ENCODE measurements around the gene DCAF6. TPM values are rescaled to one million over a fixed set of nuclear protein-coding genes. Genes with fewer than 3 reads are reported as not detected.

Gene DCAF6
- total and polyA plus RNA-seq, 4 donors, result 33.5 to 105 (median 71.1) TPM

DNA sequence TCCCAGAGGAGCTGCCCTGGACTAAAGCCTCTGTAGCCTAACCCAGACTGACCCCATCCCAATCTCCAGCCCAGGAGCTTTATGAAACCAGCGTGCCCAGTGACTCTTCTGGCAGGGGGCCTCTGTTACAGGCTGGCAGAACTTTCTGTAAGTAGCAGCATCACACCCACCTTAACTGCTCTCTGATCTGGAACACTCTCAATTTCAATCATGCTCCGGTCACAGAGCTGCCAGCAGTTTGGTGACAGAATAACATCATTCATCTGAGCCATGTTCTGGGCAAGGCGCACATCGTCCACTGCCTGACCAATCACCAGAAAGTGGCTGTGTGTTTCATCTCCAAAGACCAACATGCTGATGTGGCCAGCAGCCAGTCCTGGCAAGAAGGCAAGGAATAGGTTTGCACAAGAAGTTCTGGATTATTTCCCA, 37.2 kb upstream of the DCAF6 start (continued):
- peak; percentile 12 for TF ChIP-seq REST (IDR thresholded peaks at IDR 0.05)

GRCh38 chr1:167900907-167901306, 35.6 kb upstream of the DCAF6 start:
- Histone ChIP-seq H3K4me1 (ENCODE audit: control insufficient read depth in 4 of 4, insufficient read depth in 4 of 4, low read length in 3 of 4) (peaks cover 4 to 31% (median 16%) of the 10 kb centered on the region in 4 donors), H3K9me3 (ENCODE audit: control insufficient read depth in 4 of 4, low read length in 3 of 4) (no peaks in the 10 kb centered on the region), H3K27me3 (ENCODE audit: control insufficient read depth in 4 of 4, insufficient read depth in 4 of 4, low read length in 3 of 4) (no peaks in the 10 kb centered on the region), H3K9ac (ENCODE audit: low read depth in 1 of 2, low read length in 2 of 2) (no peak overlapping the region), H3K36me3 (ENCODE audit: control insufficient read depth in 4 of 4, insufficient read depth in 3 of 4, low read depth in 1 of 4, low read length in 3 of 4) (no peaks in the 10 kb centered on the region), H3K4me3 (ENCODE audit: low read depth in 1 of 3, low read length in 3 of 3) (no peak overlapping the region), H3K27ac (ENCODE audit: low read depth in 1 of 2, low read length in 2 of 2) (no peak overlapping the region)
- WGBS, result 89% methylated on average over 4 of the region's 4 CpGs
- TF ChIP-seq, protein P1, sequence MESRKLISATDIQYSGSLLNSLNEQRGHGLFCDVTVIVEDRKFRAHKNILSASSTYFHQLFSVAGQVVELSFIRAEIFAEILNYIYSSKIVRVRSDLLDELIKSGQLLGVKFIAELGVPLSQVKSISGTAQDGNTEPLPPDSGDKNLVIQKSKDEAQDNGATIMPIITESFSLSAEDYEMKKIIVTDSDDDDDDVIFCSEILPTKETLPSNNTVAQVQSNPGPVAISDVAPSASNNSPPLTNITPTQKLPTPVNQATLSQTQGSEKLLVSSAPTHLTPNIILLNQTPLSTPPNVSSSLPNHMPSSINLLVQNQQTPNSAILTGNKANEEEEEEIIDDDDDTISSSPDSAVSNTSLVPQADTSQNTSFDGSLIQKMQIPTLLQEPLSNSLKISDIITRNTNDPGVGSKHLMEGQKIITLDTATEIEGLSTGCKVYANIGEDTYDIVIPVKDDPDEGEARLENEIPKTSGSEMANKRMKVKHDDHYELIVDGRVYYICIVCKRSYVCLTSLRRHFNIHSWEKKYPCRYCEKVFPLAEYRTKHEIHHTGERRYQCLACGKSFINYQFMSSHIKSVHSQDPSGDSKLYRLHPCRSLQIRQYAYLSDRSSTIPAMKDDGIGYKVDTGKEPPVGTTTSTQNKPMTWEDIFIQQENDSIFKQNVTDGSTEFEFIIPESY (IDR thresholded peaks at IDR 0.05), result no peak
- TF ChIP-seq NR2F2 (IDR thresholded peaks at IDR 0.05), result no peak
- no peak for TF ChIP-seq SP1 (IDR thresholded peaks at IDR 0.05)
- TF ChIP-seq GABPA (IDR thresholded peaks at IDR 0.05 in 1 of 2, conservative IDR thresholded peaks at IDR 0.05 in 1 of 2), result no peak
- TF ChIP-seq FOXA1 (IDR thresholded peaks at IDR 0.05), result no peak
- TF ChIP-seq REST (IDR thresholded peaks at IDR 0.05), result no peak
- TF ChIP-seq HNF4A (conservative IDR thresholded peaks at IDR 0.05), result no peak
- no peak for TF ChIP-seq CTCF (IDR thresholded peaks at IDR 0.05; ENCODE audit: low read depth, low read length, missing input control)
- no peak for TF ChIP-seq FOXA2 (IDR thresholded peaks at IDR 0.05)
- TF ChIP-seq ATF3 (IDR thresholded peaks at IDR 0.05), result no peak
- no peak for TF ChIP-seq TAF1 (conservative IDR thresholded peaks at IDR 0.05)
- no peak for TF ChIP-seq JUND (IDR thresholded peaks at IDR 0.05)
- DNase-seq (ENCODE audit: low spot score), result no peak
